Measurements from ENCODE around the gene CHST8.

The CHST8 gene

DNA sequence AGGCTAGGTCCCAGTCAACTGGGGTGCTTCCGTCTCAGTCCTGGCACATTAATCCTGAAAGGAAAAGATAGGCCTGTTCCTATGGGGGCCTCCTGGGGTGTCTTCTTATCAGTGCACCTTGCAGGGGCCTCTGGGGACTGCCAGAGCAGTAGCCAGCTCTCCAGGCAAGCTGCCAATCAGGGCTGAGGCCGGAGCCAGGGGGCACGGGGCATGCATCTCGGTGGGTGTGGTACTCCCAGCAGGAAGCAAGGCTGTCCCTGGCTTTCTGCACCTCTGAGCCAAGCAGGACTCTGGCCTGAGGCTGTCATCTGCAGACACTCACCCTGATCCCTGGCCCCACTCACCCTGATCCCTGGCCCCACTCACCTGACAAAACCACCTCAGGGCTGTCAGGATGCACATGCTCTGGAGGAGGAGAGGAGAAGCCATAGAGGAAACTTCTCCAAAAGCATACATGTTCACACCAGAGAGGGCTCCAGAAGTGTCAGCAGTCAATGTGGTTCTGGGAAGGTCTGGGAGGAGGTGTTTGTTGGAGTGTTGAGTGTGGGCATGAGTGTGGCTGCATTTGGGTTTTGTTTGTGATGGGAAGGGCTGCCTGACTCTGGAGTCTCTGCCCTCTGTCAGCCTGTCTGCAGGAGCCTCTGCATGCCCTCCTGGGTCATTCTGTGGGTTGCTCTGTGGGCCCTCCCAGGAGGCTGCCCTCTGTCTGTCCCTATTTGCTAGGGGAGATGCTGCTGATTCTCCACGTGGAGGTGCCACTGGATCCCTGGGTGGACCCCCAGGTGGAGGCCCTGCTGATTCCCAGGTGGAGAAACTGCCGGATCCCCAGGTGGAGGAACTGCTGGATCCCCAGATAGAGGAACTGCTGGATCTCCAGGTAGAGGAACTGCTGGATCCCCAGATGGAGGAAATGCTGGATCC, 152.2 kb downstream of the CHST8 start:
- DNase-seq: no peak

DNA sequence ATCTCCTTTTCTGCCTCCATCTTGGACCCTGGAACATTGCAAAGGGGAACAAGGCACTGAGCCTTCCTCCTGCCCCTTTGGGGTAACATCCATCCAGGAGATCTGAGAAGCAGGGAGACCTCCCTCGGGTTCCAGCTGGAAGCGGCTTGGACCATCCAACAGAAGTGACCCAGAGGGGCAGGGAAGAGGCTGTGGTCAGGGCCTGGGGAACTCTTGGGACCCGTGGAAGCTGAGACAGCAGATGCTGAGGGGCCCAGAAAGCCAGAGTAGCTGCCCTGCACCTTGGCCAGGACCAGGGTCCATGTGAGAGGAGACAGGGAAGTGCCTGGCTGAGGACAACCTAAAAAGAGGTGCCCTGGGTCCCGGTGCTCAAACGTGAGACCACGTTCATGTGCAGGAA, 153.0 kb downstream of the CHST8 start:
- no peak for DNase-seq

DNA sequence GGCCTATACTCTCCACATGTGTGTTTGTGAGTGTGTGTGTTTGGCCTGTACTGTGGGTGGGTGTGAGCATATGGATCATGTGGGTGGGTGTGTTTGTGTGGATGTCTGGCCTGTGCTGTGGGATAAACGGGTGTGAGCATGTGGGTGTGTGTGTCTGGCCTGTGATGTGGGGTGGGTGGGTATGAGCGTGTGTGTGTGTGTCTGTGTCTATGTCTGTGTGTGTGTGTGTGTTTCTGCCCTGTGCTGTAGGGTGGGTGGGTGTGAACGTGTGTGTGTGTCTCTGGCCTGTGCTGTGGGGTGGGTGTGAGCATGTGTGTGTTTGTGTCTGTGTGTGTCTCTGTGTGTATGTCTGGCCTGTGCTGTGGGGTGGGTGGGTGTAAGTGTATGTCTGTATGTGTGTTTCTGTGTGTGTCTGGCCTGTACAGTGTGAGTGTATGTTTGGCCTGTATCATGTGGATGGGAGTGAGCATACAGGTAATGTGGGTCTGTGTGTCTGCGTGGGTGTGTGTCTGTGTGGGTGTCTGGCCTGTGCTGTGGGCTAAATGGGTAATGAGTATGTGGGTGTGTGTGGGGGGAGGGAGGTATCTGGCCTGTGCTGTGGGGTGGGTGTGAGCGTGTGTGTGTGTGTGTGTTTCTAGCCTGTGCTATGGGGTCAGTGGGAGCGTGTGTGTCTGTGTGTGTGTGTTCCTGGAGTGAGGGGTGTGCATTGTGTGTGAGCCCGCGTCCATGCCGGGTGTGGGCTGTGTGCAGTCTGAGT, 154.2 kb downstream of the CHST8 start:
- no peak for DNase-seq

DNA sequence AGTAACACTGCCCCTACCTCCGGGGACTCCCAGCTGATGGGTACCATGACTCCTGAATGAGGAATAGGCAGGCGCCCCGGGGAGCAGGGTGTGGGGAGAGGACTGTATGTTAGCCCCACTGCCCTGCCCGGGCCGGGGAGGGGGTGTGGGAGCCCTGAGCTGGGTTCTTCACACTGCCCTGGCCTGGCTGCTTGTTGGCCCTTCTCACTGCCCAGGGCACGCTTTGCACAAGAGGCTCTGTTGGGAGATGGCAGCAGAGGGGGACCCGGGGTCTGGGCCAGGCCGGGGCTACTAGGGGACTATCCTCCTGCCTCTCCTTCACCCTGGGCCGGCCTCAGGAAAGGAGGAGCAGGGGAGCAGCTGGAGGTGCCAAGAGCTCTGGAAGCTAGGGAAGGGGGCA, 155.6 kb downstream of the CHST8 start:
- DNase-seq: no peak

DNA sequence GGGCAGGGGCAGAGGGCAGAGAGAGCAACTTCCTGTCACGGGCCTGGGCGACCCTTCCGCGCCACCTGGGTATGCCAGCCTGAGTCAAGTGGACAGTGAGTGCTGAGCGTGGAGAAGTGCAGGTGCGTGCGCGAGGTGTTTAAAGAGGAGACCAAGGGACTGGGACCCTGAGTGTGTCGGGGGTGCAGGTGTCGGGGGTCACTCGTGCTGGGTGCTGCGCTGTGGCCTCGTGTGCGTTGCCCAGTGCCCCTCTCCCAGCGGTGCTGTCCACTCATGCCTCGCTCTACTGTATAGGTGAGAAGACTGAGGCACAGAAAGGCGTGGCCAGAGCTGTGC, 156.0 kb downstream of the CHST8 start:
- DNase-seq: no peak

DNA sequence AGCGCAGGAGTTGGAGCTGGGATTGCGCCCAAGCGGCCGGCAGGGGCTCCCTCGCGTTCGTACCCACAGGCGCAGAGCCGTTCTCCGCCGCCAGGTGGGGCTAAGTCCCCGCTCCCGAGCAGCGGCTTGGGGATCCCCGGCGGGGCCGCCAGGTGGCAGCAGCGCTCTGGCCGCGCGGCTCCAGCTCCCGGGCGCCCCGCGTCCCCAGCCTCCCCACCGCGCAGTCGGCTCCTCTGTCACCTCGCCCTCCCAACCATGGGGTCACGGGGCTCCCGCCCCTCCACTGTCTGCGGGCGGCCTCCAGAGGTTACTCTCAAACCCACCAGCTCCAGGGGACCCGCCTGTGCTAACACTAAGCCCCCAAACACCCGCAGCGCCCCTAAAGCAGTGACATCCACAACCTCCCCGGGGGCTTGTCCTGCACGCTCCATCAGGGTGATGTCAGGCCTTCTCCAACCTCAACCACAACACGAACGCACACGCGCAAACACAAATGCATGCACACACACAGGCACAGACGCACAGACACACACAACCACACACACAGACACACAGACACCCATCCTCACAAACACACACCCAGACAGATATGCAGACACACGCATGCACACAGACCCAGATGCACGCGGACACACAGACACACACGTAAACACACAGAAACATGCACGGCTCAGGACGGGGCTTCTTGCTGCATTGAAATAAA, 156.5 kb downstream of the CHST8 start:
- DNase-seq: peak; percentile 56

DNA sequence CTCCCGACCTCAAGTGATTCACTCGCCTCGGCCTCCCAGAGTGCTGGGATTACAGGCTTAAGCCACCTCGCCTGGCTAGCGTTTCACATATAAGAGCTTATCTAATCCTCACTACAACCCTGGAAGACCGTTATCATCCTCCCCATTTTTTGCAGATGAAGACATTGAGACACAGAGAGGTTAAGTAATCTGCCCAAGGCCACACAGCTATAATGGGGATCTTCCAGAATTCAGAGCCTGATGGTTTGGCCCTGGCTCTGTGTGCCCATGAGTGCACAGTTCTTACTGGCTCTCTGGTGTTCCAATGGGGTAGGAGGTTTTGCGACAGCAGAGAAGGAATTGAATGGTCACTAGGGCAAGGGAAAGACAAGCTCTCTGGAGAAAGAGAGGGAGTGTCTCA, 158.1 kb downstream of the CHST8 start:
- DNase-seq: no peak

DNA sequence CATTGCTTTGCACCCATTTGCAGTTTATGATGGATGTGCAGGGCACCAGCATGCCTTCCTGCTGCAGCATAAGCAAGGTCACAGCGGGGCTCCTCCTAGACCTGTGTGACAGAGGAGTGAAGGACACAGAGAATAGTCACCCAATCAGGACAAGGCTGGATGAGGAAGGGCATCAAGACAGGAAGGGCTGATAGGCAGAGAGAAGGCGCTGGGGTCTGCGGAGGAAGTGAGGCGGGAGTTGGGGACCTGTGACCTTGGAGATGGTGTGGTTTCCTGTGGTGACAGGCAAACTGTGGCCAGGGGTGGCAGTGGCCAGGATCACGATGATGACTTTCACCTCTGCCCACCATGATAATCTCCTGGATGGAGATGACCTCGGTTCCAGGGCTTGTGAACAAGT, 158.5 kb downstream of the CHST8 start:
- no peak for DNase-seq

DNA sequence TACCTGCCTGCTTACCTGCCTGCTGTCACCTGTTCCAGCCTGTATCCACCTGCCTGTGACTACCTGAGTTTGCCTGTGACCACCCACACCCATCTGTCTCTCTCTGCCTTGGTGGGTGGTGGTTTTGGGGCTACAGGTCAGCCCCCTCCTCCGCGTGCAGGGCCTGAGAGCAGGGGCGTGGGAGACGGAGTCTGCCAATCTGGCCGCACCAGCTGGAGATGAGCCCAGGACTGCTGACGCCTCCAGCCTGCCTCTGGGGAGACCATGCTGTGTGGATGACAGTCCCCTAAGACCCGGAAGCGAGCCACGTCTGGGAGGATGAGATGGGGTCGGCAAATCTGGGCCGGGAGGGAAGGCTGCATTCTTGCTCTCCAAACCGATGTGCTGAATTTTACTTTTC, 159.0 kb downstream of the CHST8 start:
- DNase-seq: no peak

DNA sequence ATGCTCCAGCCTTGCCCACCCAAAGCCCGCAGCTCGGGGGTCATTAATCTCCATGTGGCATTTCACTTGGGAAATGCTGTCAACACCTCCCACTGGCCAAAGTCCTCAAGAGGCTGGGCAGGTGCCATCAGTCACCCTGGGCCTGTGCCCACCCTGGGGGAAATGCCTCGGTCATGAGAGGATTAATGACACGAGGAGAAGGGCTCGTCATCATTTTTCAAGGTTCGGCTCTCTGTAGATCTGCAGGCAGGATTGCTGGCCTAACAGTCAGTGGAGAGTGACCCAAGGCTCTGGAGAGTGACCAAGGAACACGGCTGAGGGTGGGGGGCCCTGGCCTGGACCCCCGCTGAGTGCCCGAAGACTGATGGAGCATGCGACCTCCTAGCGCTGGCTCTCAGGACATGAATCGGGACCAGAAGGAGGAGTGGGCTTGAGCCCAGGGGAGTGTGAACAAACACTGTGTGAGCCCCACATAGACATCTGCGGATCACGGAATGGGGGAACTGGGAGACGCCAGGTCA, 159.7 kb downstream of the CHST8 start:
- DNase-seq: no peak

DNA sequence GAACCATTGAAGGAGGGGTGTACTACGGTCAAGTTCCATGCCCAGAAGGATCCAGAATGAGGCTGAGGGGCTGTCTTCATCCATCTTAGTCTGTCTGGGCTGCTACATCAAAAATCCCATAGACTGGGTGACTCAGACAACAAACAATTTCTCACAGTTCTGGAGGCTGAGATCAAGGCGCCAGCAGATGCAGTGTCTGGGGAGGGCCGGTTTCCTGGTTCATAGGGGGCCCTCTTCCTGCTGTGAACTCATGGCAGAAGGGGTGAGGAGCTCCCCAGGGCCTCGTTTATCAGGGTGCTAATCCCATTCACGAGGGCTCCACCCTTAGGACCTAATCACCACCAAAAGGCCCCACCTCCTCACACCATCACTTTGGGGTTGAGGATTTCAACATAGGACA, 160.2 kb downstream of the CHST8 start:
- DNase-seq: no peak

DNA sequence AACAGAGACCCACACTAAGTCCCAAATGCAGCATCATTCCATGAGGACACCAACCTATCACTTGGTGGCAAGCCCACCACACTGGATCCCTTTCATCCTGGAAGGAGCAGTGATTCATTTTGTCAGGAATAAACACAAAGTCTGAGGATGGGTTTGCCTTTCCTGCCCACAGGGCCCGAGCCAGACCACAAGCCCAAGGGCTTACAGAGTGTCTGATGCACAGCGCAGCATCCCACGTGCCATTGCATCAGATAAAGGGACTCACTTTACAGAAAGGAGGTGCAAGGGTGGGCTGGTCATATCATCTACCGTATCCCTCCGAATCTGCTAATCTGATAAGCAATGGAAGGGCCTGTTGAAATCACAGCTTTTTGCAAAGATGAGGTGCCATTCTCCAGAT, 162.7 kb downstream of the CHST8 start:
- DNase-seq: no peak

DNA sequence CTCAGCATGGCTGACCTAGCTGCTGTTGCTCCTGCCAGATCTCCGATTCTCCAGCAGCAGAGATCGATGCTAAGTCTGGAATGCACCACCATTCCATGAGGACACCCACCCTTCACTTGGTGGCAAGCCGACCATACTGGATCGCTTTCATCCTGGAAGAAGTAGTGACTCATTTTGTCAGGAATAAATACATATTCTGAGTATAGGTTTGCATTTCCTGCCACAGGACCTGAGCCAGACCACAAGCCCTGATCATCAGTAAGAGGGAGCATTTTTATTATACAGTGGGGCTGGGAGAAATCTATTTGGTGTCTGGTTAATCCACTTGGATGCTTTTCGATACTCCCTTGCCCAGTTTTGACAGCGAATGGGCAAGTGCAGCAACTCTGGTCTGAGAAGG, 164.0 kb downstream of the CHST8 start:
- no peak for DNase-seq

DNA sequence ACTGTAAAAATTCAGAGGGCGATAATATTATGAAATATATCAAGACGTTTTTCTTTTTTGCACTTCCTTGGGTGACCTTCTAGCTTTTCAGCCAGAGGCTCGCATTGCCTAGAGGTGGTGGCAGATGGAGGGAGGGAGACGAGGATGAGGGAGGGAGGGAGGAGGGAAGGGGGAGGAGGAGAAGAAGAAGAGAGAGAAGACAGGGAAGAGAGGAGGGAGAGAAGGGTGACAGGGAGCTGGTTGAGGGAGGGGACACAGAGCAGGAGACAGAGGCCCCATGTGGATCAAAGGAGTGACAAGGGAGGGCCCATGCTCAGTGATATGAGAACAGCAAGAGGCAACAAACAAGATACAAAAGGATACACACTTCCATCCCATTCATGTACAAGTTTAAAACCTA, 166.9 kb downstream of the CHST8 start:
- DNase-seq: no peak

DNA sequence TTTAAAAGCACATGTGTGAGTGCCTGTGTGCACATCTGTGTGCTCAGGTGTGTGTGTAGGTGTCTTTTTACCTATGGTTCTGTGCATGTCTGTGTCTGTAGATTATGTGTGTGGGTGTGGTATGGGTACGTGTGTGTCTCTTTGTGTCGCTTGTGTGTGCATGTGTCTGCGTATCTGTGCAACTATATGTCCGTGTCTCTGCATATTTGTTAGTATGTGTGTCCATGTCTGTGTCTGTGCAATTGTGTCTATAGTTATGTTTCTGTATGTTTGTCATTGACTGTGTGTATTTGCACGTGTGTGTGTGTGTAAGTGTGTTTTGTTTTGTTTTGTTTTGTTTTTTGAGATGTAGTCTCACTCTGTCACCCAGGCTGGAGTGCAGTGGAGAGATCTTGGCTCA, 167.6 kb downstream of the CHST8 start:
- DNase-seq: no peak

DNA sequence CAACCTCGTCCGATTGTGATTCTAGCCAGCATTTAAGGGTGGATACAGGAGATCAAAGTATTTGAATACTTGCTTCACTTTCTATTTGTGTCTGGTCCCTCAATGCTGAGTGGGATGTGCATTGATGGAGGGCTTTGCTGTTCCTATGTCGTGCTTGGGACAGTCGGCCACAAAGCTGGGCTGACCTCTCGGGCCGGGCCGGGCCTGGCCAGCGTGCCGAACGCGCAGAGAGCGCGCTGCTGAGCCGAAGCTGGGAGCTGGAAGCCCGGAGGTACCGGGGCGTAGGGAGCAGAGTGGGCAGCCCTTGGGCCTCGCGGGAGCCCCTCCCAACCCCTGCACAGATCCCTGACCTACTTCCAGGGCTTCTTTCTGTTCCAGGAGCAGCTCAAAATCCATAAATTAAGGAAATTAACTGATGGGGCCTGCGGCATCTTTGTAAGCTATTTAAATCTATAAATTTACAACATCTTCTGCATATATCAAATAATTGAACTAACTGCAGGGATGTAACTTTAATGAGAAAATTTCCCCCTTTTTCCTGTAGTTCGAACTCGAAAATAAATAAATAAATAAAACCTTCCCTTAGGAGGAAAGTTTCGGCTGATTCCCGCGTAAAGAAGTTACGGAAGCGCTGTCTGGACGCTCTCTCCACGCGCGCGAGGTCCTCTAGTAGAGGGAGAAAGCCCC, 173.1 kb downstream of the CHST8 start:
- DNase-seq: no peak

DNA sequence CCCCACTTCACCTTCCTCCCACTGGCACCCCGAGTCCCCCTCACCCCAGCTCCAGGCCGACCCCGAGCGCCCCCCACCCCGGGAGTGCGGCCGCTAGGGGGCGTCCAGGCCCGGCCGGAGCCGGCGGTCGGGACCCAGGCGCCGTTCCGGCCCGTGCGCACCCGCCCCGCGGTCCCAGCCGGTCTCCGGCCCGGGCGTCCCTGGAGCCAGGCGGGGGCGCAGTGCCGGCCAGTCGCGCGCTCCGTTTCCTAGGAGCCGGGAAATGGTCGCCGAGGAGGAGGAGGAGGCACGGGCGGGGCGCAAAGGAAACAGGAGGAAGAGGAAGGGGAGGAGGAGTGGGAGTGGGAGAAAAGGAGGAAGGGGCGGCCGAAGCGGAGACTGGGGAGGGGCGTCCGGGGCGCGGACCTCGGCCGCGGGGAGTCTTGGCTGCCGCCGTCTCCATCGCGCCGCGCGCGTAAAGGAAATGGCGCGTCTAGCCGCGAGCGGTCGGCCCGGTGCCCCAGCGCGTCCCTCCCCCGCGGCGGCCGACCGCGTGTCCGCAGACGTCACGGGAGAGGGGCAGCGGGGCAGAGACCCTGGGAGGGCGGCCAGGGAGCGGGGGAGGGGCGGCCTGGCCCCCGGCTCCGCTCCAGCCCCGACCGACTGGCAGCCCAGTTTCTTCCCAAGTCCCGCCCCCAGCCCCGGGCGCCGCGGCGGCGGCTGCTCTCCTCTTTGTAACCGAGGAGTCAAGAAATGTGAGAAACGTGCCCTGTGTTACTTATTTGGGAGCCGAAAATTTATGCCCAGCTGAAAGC, 173.8 kb downstream of the CHST8 start:
- peak; percentile 24 for DNase-seq

DNA sequence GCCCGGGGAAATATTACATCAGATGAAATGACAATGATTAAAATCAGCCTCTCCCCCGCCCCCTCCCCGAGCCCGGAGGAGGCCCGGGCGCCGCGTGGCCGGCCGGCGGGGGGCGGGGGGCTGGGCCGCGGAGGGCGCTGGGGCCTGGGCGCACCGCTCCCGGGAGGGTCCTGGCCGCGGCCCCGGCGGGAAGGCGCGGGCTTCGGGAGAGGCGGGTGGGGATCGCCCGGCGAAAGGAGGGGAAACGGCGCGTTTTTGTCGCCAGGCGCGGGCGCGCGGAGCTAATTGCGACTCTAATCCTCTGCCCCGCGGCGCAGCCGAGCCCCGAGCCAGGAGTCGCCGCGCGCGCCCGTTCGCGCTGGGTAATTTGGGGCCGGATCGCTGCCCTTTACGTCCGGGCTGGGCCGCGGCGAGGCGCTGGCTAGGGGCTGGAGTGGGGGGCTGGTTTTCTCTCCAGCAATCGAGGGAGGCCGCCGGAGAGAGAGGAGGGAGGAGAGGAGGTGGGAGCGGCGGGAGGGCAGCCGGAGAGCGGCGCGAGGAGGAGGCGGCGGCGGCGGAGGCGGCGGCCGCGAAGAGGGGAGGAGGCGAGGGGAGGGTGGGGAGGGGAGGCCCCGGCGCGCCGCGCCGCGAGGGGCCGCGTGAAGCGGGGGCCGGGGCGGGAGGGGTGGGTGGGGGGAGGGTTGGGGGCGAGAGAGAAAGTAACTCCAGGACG, 174.6 kb downstream of the CHST8 start, which contains the start of gene KCTD15:
Gene KCTD15 (plus strand): TSS at position 707 of the 712 bp plus-strand sequence. CDS start 3,585 bp downstream, outside the sequence.
- peak; percentile 24 for DNase-seq

DNA sequence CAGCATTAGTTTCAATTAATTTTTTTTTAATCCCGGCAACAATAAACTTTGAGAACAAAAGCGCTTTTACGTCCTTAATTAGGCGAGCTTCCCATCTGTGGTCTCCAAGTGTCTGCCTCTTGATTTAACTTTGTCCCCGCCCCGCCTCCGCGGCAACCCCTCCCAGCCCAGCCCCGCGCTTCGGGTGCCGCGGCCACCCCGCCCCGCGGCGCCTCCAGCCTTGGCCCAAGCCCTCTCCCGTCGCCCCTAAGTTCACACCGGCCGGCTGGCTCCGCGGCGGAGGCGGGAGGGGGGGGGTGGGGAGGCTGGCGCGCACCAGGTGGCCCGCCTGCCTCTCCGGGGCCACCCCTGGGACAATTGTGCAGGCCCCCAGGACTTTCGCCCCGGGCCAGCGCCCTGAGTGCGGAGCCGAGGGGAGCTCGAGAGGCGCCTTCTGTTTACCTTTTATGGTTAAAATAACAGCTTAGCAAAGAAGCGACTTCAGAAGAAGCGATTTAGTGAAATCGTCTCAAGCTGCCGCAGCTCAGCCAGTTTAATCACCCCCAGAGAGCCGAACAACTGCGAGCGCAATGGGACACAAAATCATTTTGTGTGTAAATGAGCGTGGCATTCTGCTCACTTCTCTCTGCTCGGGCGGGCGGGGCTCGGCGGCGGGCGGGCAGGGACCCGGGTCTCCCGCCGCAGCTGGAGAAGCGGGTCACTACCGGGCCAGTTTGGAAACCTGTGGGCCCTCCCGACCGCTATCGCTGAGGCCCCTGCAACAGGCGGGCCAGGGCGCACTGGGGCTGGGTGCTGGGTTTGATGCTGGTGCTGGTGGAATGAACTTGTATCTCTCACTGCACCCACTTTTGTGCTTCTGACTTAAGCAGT, 176.3 kb downstream of the CHST8 start:
- no peak for DNase-seq

DNA sequence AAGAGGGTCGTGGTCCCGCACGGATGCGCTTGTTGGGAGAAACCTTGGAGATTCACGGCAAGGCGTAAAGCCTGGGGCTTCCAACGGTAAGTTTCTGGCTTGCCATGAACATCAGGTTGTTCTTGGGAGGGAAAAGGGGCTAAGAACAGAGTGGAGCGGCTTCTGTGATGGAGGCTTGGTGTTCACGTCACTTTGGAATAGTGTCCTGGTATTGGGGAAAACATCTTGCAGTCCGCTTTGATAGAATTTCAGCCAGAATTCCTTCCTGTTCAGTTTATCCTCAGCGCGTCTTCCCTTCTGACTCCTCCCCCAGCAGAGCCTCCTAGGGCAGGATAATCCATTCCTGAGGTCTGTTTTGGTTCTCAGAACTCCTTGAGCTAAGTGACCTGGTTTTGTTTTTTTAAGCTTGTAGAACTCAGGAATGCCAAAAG, 176.9 kb downstream of the CHST8 start:
- no peak for DNase-seq

Data from NCI-H146 (cell line).